WTC11 (cell line): ENCODE data around the gene MED23. TPM values are rescaled to one million over a fixed set of nuclear protein-coding genes. Genes with fewer than 3 reads are reported as not detected.

ENCODE experiments used
- ATAC-seq: fragments of 200-7000 bp; cut with Tn5 transposase; 2 replicates; pipeline ENCODE4 v1.10.0; 2021; ENCODE audit warnings: mild to moderate bottlenecking, moderate library complexity
- CTCF ChIA-PET: fragments of 300-600 bp; sonication (Branson Sonifier 250); formaldehyde crosslinking; loops from one replicate; lab custom pipeline; 2021; ENCODE audit warnings: antibody characterized with exemption; lab: Charles Lee
- POLR2A ChIA-PET: fragments of 350-600 bp; sonication (Branson Sonifier 250); formaldehyde crosslinking; loops from one replicate; lab custom pipeline; 2021; ENCODE audit warnings: antibody characterized with exemption; lab: Charles Lee
- DNase-seq: peaks from one replicate; pipeline ENCODE4 v3.0.0; 2021; ENCODE audit warnings: low spot score
- H3K27ac Mint-ChIP-seq: 2 replicates; pipeline ENCODE4 v1.8.0; 2021; ENCODE audit warnings: mixed read lengths
- H3K27me3 Mint-ChIP-seq: 2 replicates; pipeline ENCODE4 v1.8.0; 2021; ENCODE audit warnings: low read depth, mild to moderate bottlenecking, moderate library complexity, mixed read lengths
- H3K36me3 Mint-ChIP-seq: 2 replicates; pipeline ENCODE4 v1.8.0; 2021; ENCODE audit warnings: mixed read lengths
- H3K4me1 Mint-ChIP-seq: 2 replicates; pipeline ENCODE4 v1.8.0; 2022; ENCODE audit warnings: mixed read lengths
- H3K4me3 Mint-ChIP-seq: 2 replicates; pipeline ENCODE4 v1.8.0; 2021; ENCODE audit warnings: mild to moderate bottlenecking, moderate library complexity, mixed read lengths
- H3K9me3 Mint-ChIP-seq: 2 replicates; pipeline ENCODE4 v1.8.0; 2021; ENCODE audit warnings: mixed read lengths
- AFF4 ChIP-seq: sonication (generic); formaldehyde crosslinking; IDR thresholded peaks from 2 replicates; pipeline ENCODE4 v1.8.1; 2023; ENCODE audit warnings: mild to moderate bottlenecking, missing genetic modification reagents, borderline replicate concordance
- ATF3 ChIP-seq: sonication (generic); formaldehyde crosslinking; conservative IDR thresholded peaks from 2 replicates; pipeline ENCODE4 v1.8.1; 2022; ENCODE audit warnings: mild to moderate bottlenecking, missing genetic modification reagents
- ERG ChIP-seq: fragments of 250-450 bp; sonication (Bioruptor Pico); IDR thresholded peaks from 2 replicates; pipeline ENCODE4 v1.8.0; 2021; ENCODE audit warnings: mild to moderate bottlenecking
- ETV6 ChIP-seq: sonication (generic); formaldehyde crosslinking; IDR thresholded peaks from 2 replicates; pipeline ENCODE4 v1.8.1; 2022; ENCODE audit warnings: mild to moderate bottlenecking, missing genetic modification reagents
- HMGXB4 ChIP-seq: sonication (generic); formaldehyde crosslinking; IDR thresholded peaks from 2 replicates; pipeline ENCODE4 v1.8.1; 2023; ENCODE audit warnings: mild to moderate bottlenecking, moderate library complexity, missing genetic modification reagents
- SMAD3 ChIP-seq: sonication (generic); formaldehyde crosslinking; IDR thresholded peaks from 2 replicates; pipeline ENCODE4 v1.8.0; 2022; ENCODE audit warnings: missing genetic modification reagents, mild to moderate bottlenecking, borderline replicate concordance
- SOX15 ChIP-seq: fragments of 250-450 bp; sonication (Bioruptor Pico); IDR thresholded peaks from 2 replicates; pipeline ENCODE4 v1.9.0; 2021; ENCODE audit warnings: mild to moderate bottlenecking
- ZBTB21 ChIP-seq: sonication (generic); formaldehyde crosslinking; IDR thresholded peaks from 2 replicates; pipeline ENCODE4 v1.8.1; 2023; ENCODE audit warnings: mild to moderate bottlenecking, missing genetic modification reagents, borderline replicate concordance
- ZMAT4 ChIP-seq: fragments of 250-450 bp; sonication (Bioruptor Pico); IDR thresholded peaks from 2 replicates; pipeline ENCODE4 v1.9.0; 2021; ENCODE audit warnings: mild to moderate bottlenecking
- ZNF138 ChIP-seq: sonication (generic); formaldehyde crosslinking; conservative IDR thresholded peaks from 2 replicates; pipeline ENCODE4 v1.8.1; 2022; ENCODE audit warnings: mild to moderate bottlenecking, moderate library complexity, missing genetic modification reagents
- ZNF263 ChIP-seq: sonication (generic); formaldehyde crosslinking; IDR thresholded peaks from 2 replicates; pipeline ENCODE4 v1.8.1; 2022; ENCODE audit warnings: low read depth, mild to moderate bottlenecking, moderate library complexity, missing genetic modification reagents
- ZNF416 ChIP-seq: fragments of 250-450 bp; sonication (Bioruptor Pico); IDR thresholded peaks from 2 replicates; pipeline ENCODE4 v1.9.0; 2021; ENCODE audit warnings: mild to moderate bottlenecking, inconsistent platforms
- ZNF423 ChIP-seq: fragments of 250-450 bp; sonication (Bioruptor Pico); IDR thresholded peaks from 2 replicates; pipeline ENCODE4 v2.1.2; 2022; ENCODE audit warnings: mild to moderate bottlenecking, moderate library complexity
- ZNF532 ChIP-seq: fragments of 250-450 bp; sonication (Bioruptor Pico); IDR thresholded peaks from 2 replicates; pipeline ENCODE4 v1.9.0; 2021; ENCODE audit warnings: mild to moderate bottlenecking, borderline replicate concordance
- total RNA-seq: library from RNA; stranded (reverse); gene quantifications from 3 replicates; pipeline ENCODE4 v1.2.3, GENCODE V29; 2021

MED23 gene
- total RNA-seq, 1 experiment from 2014 or later = 19.0 TPM

- TF ChIP-seq AFF4 (no peak), ZNF532 (CRISPR knock-in tag) (no peak), ETV6 (CRISPR knock-in tag) (no peak), SMAD3 (CRISPR knock-in tag) (no peak), SOX15 (CRISPR knock-in tag) (no peak), ZNF423 (CRISPR knock-in tag) (no peak), ZMAT4 (CRISPR knock-in tag) (no peak), HMGXB4 (CRISPR knock-in tag) (no peak)
These were observed 12.5 kb upstream of the MED23 start (continued) for GRCh38 chr6:131640576-131640975.

GRCh38 chr6:131640100-131640499 is 12.1 kb upstream of the MED23 start:
- H3K4me1 Mint-ChIP-seq = no peaks in the 10 kb centered on the region
- no peak for ATAC-seq
- H3K9me3 Mint-ChIP-seq = no peaks in the 10 kb centered on the region
- no peak overlapping the region for H3K4me3 Mint-ChIP-seq
- CTCF ChIA-PET = interaction anchor here (4.6 kb wide), 1 partner anchor 12 kb away, joined by 57 read pairs; the partner anchor contains the start of gene MED23
- peaks cover 15% of the 10 kb centered on the region for H3K27me3 Mint-ChIP-seq
- POLR2A ChIA-PET = no interaction called here
- H3K27ac Mint-ChIP-seq = no peak overlapping the region
- no peak for DNase-seq
- no peaks in the 10 kb centered on the region for H3K36me3 Mint-ChIP-seq
- TF ChIP-seq AFF4 (no peak), ZBTB21 (CRISPR knock-in tag) (no peak), ZNF416 (no peak), ZNF532 (CRISPR knock-in tag) (no peak), ZNF138 (CRISPR knock-in tag) (no peak), ATF3 (no peak), ZNF263 (CRISPR knock-in tag) (no peak), ERG (CRISPR knock-in tag) (no peak)
